NCI-H187 treated with DMSO at 0.1 percent for 48 hours (cell line): Measurements from ENCODE around the gene GPNMB.
"Not testable (repeated sequence)": the region's sequence is repeated elsewhere in the genome, so short reads cannot be mapped to it uniquely, and the experiment has no call there.

Experiments
- DNase-seq: peaks from one replicate; lab custom pipeline; 2025; lab: John Stamatoyannopoulos, UW

GPNMB gene

GRCh38 chr7:23246555-23246954 is at the start of gene GPNMB:
GPNMB (plus strand) TSS chr7:23246775; CDS start chr7:23246858, 83 bp downstream.
- DNase-seq = no peak

- DNase-seq = not testable (repeated sequence)
These were observed 48.8 kb upstream of the GPNMB start for GRCh38 chr7:23197745-23198144.

GRCh38 chr7:23200331-23200730 is 46.2 kb upstream of the GPNMB start:
- DNase-seq = no peak

GRCh38 chr7:23204241-23204640 is 42.3 kb upstream of the GPNMB start:
- DNase-seq = no peak

- no peak for DNase-seq
These were observed 41.0 kb upstream of the GPNMB start for GRCh38 chr7:23205577-23205908.

- no peak for DNase-seq
These were observed 40.4 kb upstream of the GPNMB start for GRCh38 chr7:23205909-23206767.

GRCh38 chr7:23207021-23207420 is 39.6 kb upstream of the GPNMB start:
- DNase-seq = no peak

GRCh38 chr7:23207884-23208283 is 38.7 kb upstream of the GPNMB start:
- DNase-seq = no peak

- DNase-seq = no peak
These were observed 38.3 kb upstream of the GPNMB start for GRCh38 chr7:23208316-23208715.

GRCh38 chr7:23210506-23210905 is 36.1 kb upstream of the GPNMB start:
- DNase-seq = no peak

- DNase-seq = no peak
These were observed 35.0 kb upstream of the GPNMB start for GRCh38 chr7:23211589-23211988.

GRCh38 chr7:23212395-23212794 is 34.2 kb upstream of the GPNMB start:
- no peak for DNase-seq

GRCh38 chr7:23212841-23213240 is 33.7 kb upstream of the GPNMB start:
- DNase-seq = no peak

GRCh38 chr7:23213755-23214154 is 32.8 kb upstream of the GPNMB start:
- no peak for DNase-seq

- no peak for DNase-seq
These were observed 32.2 kb upstream of the GPNMB start for GRCh38 chr7:23214423-23214822.

GRCh38 chr7:23214938-23215337 is 31.6 kb upstream of the GPNMB start:
- no peak for DNase-seq

- no peak for DNase-seq
These were observed 30.6 kb upstream of the GPNMB start for GRCh38 chr7:23216021-23216420.

GRCh38 chr7:23218196-23218595 is 28.4 kb upstream of the GPNMB start:
- DNase-seq = no peak

GRCh38 chr7:23220690-23221305 is 25.8 kb upstream of the GPNMB start:
- DNase-seq = no peak

- DNase-seq = no peak
These were observed 24.0 kb upstream of the GPNMB start for GRCh38 chr7:23222439-23223030.

GRCh38 chr7:23224364-23224763 is 22.2 kb upstream of the GPNMB start:
- DNase-seq = not testable (repeated sequence)

- DNase-seq = no peak
These were observed 19.6 kb upstream of the GPNMB start for GRCh38 chr7:23226844-23227450.

- no peak for DNase-seq
These were observed 18.2 kb upstream of the GPNMB start for GRCh38 chr7:23228412-23228811.
